UCSD-AML1 (cell line): ENCODE measurements around the gene FZD4.
A peak's percentile ranks its signal among the peaks of the same experiment; 100 is the strongest.
"Not testable (repeated sequence)": the region's sequence is repeated elsewhere in the genome, so short reads cannot be mapped to it uniquely, and the experiment has no call there.

Experiments
- DNase-seq: peaks from one replicate; lab custom pipeline; 2025; ENCODE audit not compliant: unreplicated experiment; lab: John Stamatoyannopoulos, UW

Gene FZD4

GRCh38 chr11:86938900-86939880, 16.0 kb downstream of the FZD4 start:
- no peak for DNase-seq

GRCh38 chr11:86938203-86938899, 16.8 kb downstream of the FZD4 start:
- DNase-seq, result peak; percentile 28

- not testable (repeated sequence) for DNase-seq
Observed at GRCh38 chr11:86937193-86937806, 17.9 kb downstream of the FZD4 start.

- DNase-seq, result no peak
Observed at GRCh38 chr11:86934926-86935579, 20.1 kb downstream of the FZD4 start.

- no peak for DNase-seq
Observed at GRCh38 chr11:86934582-86934900, 20.7 kb downstream of the FZD4 start.

GRCh38 chr11:86933891-86934581, 21.2 kb downstream of the FZD4 start:
- DNase-seq, result no peak

GRCh38 chr11:86932924-86933875, 22.0 kb downstream of the FZD4 start:
- no peak for DNase-seq

GRCh38 chr11:86932259-86932585, 23.0 kb downstream of the FZD4 start:
- DNase-seq, result no peak

GRCh38 chr11:86931548-86932258, 23.5 kb downstream of the FZD4 start:
- peak; percentile 39 for DNase-seq

- no peak for DNase-seq
Observed at GRCh38 chr11:86930957-86931547, 24.1 kb downstream of the FZD4 start.

GRCh38 chr11:86926975-86927374, 28.2 kb downstream of the FZD4 start:
- DNase-seq, result no peak

GRCh38 chr11:86923999-86924766, 31.0 kb downstream of the FZD4 start:
- no peak for DNase-seq

- no peak for DNase-seq
Observed at GRCh38 chr11:86922225-86922624, 33.0 kb downstream of the FZD4 start.

- DNase-seq, result no peak
Observed at GRCh38 chr11:86919557-86920210, 35.5 kb downstream of the FZD4 start.

GRCh38 chr11:86918973-86919372, 36.2 kb downstream of the FZD4 start:
- DNase-seq, result no peak

GRCh38 chr11:86918496-86918895, 36.7 kb downstream of the FZD4 start:
- DNase-seq, result no peak

GRCh38 chr11:86917589-86917988, 37.6 kb downstream of the FZD4 start:
- DNase-seq, result no peak
